Measurements from ENCODE around the gene RCC2.

RCC2 gene

DNA sequence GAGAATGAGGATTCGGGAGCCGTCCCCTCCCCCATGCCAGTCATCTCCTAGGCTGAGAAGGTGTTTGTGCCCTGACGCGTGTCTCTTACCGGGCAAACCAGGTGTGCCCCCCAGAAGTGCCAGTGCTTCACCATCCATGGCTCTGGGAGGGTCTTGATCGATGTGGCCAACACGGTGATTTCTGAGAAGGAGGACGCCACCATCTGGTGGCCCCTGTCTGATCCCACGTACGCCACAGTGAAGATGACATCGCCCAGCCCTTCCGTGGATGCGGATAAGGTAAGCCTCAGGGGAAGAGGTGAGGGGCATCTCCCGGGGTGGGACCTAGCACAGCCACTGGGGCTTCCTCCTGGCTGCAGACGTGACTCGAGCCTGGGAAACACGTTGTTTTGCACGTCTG, 66.5 kb downstream of the RCC2 start:
- DNase-seq (ENCODE audit: low read depth) = no peak

DNA sequence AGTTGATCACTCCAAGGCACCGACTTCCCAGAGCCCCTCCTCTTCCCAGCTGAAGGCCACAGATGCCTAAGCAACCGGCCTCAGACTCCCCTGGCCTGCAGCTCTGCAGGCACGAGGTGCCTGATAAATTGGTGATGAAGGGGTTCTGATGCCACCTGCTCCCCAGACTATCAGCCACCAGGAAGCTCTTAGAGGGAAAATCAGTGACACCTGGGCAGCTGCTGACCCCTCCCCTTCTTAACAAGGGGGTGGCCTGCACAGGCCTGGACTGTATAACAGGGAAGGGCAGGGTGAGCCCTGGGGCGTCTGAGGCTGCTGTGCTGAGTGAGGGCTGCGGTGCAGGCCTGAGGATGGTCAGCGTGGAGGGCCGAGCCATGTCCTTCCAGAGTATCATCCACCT, 67.6 kb downstream of the RCC2 start, which contains the start of gene PADI6:
PADI6 (plus strand) TSS at position 301 of the 400 bp plus-strand sequence; CDS start at position 351, 50 bp downstream.
- DNase-seq (ENCODE audit: low read depth) = no peak

DNA sequence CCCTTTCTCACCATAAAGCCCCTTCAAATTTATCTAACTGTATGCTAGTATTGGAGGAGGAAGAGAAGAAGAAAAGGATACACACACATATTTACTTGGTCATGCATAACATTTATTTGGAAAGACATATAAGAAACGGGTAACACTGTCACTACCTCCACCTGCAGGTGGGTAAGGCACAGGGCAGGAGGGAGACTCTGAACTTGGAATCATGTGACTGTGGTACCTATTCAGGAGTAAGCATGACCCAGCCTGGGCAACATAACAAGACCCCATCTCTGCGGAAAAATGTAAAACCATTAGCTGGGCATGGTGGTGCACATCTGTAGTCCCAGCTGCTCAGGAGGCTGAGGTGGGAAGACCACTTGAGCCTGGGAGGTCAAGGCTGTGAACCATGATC, 68.9 kb downstream of the RCC2 start:
- no peak for DNase-seq (ENCODE audit: low read depth)

DNA sequence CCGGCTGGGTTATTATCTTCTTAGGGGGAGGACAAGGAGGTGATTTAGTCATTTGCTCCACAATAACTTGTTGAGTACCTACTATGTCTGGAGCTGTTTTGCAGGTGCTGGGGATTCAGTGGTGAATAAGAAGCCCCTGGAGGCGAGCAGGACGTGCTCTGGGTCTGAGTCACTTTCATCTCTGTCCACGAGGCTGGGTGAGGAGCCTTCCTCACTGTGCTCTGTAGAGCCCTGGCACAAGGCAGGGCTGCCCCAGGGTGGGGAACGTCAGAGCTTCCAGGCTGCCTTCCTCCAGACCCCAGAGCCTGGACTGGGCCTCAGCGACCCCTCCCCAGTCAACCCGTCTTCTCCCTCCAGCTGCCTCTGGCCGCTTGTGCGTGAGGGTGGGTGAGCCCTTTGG, 70.0 kb downstream of the RCC2 start:
- DNase-seq (ENCODE audit: low read depth) = no peak

DNA sequence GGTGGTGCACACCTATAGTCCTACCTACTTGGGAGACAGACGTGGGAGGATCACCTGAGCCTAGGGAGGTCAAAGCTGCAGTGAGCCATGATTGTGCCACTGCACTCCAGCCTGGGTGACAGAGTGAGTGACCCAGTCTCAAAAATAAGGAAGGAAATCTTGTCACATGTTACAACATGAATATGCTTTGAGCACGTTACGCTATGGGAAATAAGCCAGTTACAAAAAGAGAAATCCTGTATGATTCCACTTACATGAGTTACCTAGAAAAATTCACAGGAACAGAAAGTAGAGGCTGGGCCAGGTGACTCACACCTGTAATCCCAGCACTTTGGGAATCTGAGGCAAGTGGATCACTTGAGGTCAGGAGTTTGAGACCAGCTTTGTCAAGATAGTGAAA, 74.2 kb downstream of the RCC2 start:
- no peak for DNase-seq (ENCODE audit: low read depth)

DNA sequence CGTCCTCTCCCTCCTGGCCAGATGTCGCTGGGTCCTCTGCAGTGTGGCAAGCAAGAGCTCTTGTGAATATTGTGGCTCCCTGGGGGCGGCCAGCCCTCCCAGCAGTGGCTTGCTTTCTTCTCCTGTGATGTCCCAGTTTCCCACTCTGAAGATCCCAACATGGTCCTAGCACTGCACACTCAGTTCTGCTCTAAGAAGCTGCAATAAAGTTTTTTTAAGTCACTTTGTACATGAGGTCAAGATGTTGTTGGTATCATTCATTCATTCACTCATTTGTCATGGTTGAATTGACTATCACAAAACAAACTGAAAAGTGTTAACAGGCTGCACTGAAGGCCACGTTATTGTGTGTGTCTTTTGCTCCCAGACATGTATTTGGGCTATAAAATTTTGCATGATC, 75.7 kb downstream of the RCC2 start:
- no peak for DNase-seq (ENCODE audit: low read depth)

DNA sequence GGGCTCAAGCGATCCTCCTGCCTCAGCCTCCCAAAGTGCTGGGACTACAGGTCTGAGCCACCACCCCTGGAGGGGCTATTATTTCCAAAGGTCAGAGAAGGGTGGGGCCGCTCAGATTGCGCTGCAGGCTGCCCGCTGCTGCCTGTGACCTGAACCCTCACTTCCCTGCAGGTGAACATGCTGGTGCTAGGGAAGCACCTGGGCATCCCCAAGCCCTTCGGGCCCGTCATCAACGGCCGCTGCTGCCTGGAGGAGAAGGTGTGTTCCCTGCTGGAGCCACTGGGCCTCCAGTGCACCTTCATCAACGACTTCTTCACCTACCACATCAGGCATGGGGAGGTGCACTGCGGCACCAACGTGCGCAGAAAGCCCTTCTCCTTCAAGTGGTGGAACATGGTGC, 76.1 kb downstream of the RCC2 start:
- no peak for DNase-seq (ENCODE audit: low read depth)

DNA sequence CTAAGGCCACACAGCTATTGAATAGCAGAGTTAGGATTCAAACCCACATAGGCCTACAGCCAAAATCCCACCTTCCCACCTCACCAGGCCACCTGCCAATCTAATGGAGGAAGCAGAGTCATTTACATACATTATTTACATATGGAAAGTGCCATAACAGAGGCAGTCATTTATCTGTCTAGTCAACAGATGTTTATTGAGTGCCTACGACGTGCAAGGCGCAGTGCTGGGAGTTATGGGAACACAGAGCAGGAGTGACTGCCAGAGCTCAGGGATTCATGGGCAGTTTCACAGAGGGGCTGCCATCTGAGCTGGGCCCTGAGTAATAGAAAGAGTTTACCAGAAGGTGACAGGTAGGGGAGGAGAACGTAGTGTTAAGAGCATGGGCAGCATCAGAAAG, 77.8 kb downstream of the RCC2 start:
- DNase-seq (ENCODE audit: low read depth) = no peak

DNA sequence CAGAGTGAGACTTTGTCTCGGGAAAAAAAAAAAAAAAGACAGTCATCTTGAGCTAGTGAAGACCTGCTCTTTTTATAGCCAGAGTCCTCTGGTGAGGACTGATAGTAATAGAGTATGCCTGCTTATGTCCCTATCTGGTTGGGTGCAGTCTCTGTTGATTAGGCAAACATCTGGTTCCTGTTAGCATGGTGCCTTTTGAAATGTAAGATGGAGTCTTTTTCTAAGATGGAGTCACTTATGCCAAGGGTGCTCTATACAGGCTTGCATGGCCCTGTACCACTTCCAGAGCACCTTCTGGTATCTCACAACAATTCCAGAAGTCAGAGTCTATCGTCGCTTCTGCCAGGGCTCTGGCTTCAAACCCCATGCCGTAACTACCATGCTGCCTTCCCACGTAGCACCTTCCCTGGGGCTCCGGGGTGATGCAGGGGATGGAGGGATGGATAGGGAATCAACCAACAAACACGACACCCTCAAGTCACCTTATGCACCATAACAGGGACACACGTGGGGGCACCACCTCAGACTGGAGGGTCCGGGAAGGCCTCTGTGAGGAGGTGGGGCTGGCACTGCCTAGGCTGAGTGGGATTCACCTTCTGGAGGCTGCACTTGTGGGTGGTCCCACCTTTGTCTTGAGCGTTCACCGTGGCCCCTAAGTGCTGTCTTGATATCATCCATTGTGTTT, 79.1 kb downstream of the RCC2 start:
- DNase-seq (ENCODE audit: low read depth) = no peak

DNA sequence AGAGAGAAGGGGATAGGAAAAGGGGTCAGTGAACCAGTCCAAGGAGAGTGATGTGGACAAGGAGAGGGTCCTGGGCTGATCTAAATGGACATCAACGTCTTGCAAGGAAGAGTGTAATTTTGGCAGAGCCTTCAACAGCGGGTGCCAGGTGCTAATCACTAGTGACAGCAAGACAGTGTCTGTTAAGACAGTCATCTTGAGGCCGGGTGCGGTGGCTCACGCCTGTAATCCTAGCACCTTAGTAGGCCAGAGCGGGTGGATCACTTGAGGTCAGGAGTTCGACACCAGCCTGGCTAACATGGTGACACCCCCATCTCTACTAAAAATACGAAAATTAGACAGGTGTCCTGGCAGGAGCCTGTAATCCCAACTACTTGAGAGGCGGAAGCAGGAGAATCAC, 79.7 kb downstream of the RCC2 start:
- DNase-seq (ENCODE audit: low read depth) = no peak

DNA sequence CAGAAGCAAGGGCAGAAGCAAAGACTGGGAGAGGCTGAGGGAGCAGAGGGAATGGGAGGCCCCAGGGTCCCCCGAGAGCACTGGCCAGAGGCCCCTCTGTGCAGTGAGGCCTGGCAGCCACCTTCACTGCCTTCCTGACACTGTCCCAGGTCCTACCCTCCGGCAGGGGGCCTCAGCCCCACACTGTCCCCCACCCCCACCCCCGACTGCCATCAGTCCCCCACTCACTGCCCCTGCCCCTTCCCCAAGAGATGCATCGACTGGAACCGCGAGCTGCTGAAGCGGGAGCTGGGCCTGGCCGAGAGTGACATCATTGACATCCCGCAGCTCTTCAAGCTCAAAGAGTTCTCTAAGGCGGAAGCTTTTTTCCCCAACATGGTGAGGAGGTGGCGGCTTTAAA, 80.4 kb downstream of the RCC2 start:
- no peak for DNase-seq (ENCODE audit: low read depth)

DNA sequence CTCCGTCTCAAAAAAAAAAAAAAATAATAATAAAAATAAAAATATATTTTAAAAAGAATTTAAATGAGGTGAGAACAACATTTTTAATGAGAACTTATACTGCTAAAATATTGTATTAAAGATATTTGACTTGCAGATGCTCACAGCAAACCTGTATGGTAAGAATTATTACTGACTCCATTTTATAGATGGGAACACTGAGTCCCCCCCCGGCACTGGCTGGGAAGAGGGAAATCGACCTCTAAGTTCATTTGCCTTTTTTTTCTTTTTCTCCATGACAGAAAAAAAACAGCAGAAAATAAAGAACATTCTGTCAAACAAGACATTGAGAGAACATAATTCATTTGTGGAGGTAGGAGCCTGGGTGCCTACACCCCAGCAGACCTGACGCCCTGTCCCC, 80.9 kb downstream of the RCC2 start:
- DNase-seq (ENCODE audit: low read depth) = no peak
